HG03521 (cell line): Measurements from ENCODE around the gene LGALS9B.
"Not testable (repeated sequence)": the region's sequence is repeated elsewhere in the genome, so short reads cannot be mapped to it uniquely, and the experiment has no call there.

Experiments used
- ATAC-seq: cut with Tn5 transposase; IDR thresholded peaks from one replicate; pipeline ENCODE4 v1.9.1; 2021; ENCODE audit warnings: mild to moderate bottlenecking, moderate library complexity; ENCODE audit not compliant: unreplicated experiment

Gene LGALS9B

GRCh38 chr17:20469107-20469506, 1.8 kb upstream of the LGALS9B start:
- ATAC-seq, result not testable (repeated sequence)

GRCh38 chr17:20466999-20467398, 340 bp downstream of the LGALS9B start:
- not testable (repeated sequence) for ATAC-seq

- not testable (repeated sequence) for ATAC-seq
Measured at GRCh38 chr17:20466553-20466952, 786 bp downstream of the LGALS9B start.

- ATAC-seq, result not testable (repeated sequence)
Measured at GRCh38 chr17:20465535-20465934, 1.8 kb downstream of the LGALS9B start.

- not testable (repeated sequence) for ATAC-seq
Measured at GRCh38 chr17:20464854-20465414, 2.4 kb downstream of the LGALS9B start.

GRCh38 chr17:20462158-20462557, 5.2 kb downstream of the LGALS9B start:
- ATAC-seq, result not testable (repeated sequence)

GRCh38 chr17:20457848-20458381, 9.4 kb downstream of the LGALS9B start:
- ATAC-seq, result not testable (repeated sequence)

GRCh38 chr17:20455106-20455505, 12.2 kb downstream of the LGALS9B start:
- ATAC-seq, result not testable (repeated sequence)

GRCh38 chr17:20453820-20454434, 13.4 kb downstream of the LGALS9B start:
- ATAC-seq, result not testable (repeated sequence)

GRCh38 chr17:20450852-20451251, 16.5 kb downstream of the LGALS9B start:
- ATAC-seq, result not testable (repeated sequence)

- ATAC-seq, result not testable (repeated sequence)
Measured at GRCh38 chr17:20447534-20448321, 19.6 kb downstream of the LGALS9B start.

- not testable (repeated sequence) for ATAC-seq
Measured at GRCh38 chr17:20446895-20447294, 20.4 kb downstream of the LGALS9B start.

- ATAC-seq, result not testable (repeated sequence)
Measured at GRCh38 chr17:20444581-20445236, 22.6 kb downstream of the LGALS9B start.

- not testable (repeated sequence) for ATAC-seq
Measured at GRCh38 chr17:20444173-20444572, 23.2 kb downstream of the LGALS9B start.

- not testable (repeated sequence) for ATAC-seq
Measured at GRCh38 chr17:20443632-20444031, 23.7 kb downstream of the LGALS9B start.

GRCh38 chr17:20440665-20441064, 26.7 kb downstream of the LGALS9B start:
- ATAC-seq, result not testable (repeated sequence)

- not testable (repeated sequence) for ATAC-seq
Measured at GRCh38 chr17:20435166-20435565, 32.2 kb downstream of the LGALS9B start.

- not testable (repeated sequence) for ATAC-seq
Measured at GRCh38 chr17:20433382-20433781, 34.0 kb downstream of the LGALS9B start.

GRCh38 chr17:20427264-20427663, 40.1 kb downstream of the LGALS9B start:
- not testable (repeated sequence) for ATAC-seq

- ATAC-seq, result not testable (repeated sequence)
Measured at GRCh38 chr17:20422826-20423225, 44.5 kb downstream of the LGALS9B start.

- ATAC-seq, result not testable (repeated sequence)
Measured at GRCh38 chr17:20418838-20419237, 48.5 kb downstream of the LGALS9B start.
